Measurements from ENCODE around the gene C3orf62.
"Not testable (repeated sequence)": the region's sequence is repeated elsewhere in the genome, so short reads cannot be mapped to it uniquely, and the experiment has no call there.

Gene C3orf62

GRCh38 chr3:49266410-49267095 is 10.5 kb downstream of the C3orf62 start:
- no peak for DNase-seq

GRCh38 chr3:49265661-49266386 is 11.2 kb downstream of the C3orf62 start:
- DNase-seq: no peak

GRCh38 chr3:49263159-49263889 is 13.7 kb downstream of the C3orf62 start:
- DNase-seq: no peak

- no peak for DNase-seq
Observed at GRCh38 chr3:49260806-49261324, 16.2 kb downstream of the C3orf62 start.

GRCh38 chr3:49257187-49257586 is 19.8 kb downstream of the C3orf62 start:
- no peak for DNase-seq

- no peak for DNase-seq
Observed at GRCh38 chr3:49255718-49256511, 21.1 kb downstream of the C3orf62 start.

- DNase-seq: no peak
Observed at GRCh38 chr3:49255112-49255511, 21.9 kb downstream of the C3orf62 start.

GRCh38 chr3:49253512-49253911 is 23.5 kb downstream of the C3orf62 start:
- no peak for DNase-seq

GRCh38 chr3:49248840-49249227 is 28.2 kb downstream of the C3orf62 start:
- peak; percentile 18 for DNase-seq

- DNase-seq: no peak
Observed at GRCh38 chr3:49244581-49245205, 32.3 kb downstream of the C3orf62 start.

GRCh38 chr3:49240091-49240490 is 36.9 kb downstream of the C3orf62 start:
- DNase-seq: not testable (repeated sequence)

- DNase-seq: peak; percentile 14
Observed at GRCh38 chr3:49238274-49239127, 38.5 kb downstream of the C3orf62 start.

GRCh38 chr3:49237344-49237743 is 39.7 kb downstream of the C3orf62 start:
- no peak for DNase-seq

GRCh38 chr3:49236226-49236625 is 40.8 kb downstream of the C3orf62 start:
- no peak for DNase-seq

GRCh38 chr3:49228817-49229216 is 48.2 kb downstream of the C3orf62 start:
- DNase-seq: not testable (repeated sequence)

- DNase-seq: no peak
Observed at GRCh38 chr3:49222002-49222401, 55.0 kb downstream of the C3orf62 start.

GRCh38 chr3:49220985-49221563 is 56.0 kb downstream of the C3orf62 start:
- DNase-seq: not testable (repeated sequence)

GRCh38 chr3:49219132-49219531 is 57.9 kb downstream of the C3orf62 start:
- no peak for DNase-seq
